ENCODE results near the gene PERP.

DNA sequence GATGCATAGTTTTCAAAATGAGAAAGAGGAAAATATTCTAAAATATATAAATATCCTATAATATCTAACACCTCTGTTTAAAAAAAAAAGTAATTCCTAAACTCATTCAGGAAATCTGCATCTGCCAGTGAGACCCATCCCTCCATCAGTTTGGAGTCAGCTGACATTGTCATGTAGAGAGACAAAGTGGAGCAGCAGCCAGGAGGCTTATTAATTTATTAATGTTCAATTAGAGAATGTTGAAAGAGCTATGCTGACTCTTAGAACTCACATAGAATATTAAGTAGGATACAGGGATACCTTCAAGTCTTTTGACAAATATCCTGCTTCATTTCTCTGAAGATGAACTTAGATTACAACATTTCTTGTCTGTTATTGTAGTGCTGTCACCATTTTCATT lies 12.8 kb upstream of the PERP start:
- TF ChIP-seq, protein P1, sequence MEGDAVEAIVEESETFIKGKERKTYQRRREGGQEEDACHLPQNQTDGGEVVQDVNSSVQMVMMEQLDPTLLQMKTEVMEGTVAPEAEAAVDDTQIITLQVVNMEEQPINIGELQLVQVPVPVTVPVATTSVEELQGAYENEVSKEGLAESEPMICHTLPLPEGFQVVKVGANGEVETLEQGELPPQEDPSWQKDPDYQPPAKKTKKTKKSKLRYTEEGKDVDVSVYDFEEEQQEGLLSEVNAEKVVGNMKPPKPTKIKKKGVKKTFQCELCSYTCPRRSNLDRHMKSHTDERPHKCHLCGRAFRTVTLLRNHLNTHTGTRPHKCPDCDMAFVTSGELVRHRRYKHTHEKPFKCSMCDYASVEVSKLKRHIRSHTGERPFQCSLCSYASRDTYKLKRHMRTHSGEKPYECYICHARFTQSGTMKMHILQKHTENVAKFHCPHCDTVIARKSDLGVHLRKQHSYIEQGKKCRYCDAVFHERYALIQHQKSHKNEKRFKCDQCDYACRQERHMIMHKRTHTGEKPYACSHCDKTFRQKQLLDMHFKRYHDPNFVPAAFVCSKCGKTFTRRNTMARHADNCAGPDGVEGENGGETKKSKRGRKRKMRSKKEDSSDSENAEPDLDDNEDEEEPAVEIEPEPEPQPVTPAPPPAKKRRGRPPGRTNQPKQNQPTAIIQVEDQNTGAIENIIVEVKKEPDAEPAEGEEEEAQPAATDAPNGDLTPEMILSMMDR (IDR thresholded peaks at IDR 0.05), result no peak
- TF ChIP-seq POLR2A (IDR thresholded peaks at IDR 0.05) (no peak), POLR2AphosphoS5 (IDR thresholded peaks at IDR 0.05; ENCODE audit: insufficient read depth in 1 of 2, low read depth in 1 of 2) (no peak)

Data from vagina (tissue), 2 donors.